ENCODE measurements around the gene ZNF827. TPM values are rescaled to one million over a fixed set of nuclear protein-coding genes. Genes with fewer than 3 reads are reported as not detected.
A peak's percentile ranks its signal among the peaks of the same experiment; 100 is the strongest.

The ZNF827 gene
- total RNA-seq, 4 donors from 2014 or later: 23.9 to 52.3 (median 29.3) TPM

GRCh38 chr4:145866991-145867390, 71.6 kb downstream of the ZNF827 start:
- intact Hi-C loops (cut with DNase I): no loop called here
- no peak overlapping the region for H3K4me3 ChIP-seq (replicated peaks in 1 of 3)
- DNase-seq: no peak
- 75 to 81% methylated on average over 4 of the region's 4 CpGs for WGBS, 2 donors
- H3K36me3 ChIP-seq: no peaks in the 10 kb centered on the region
- H3K27ac ChIP-seq: no peak overlapping the region
- no peaks in the 10 kb centered on the region for H3K9me3 ChIP-seq
- H3K4me1 ChIP-seq: peaks cover 26 to 31% of the 10 kb centered on the region in 2 donors
- TF ChIP-seq CTCF (IDR thresholded peaks at IDR 0.05) (no peak), POLR2A (IDR thresholded peaks at IDR 0.05) (no peak)
- H3K27me3 ChIP-seq: no peaks in the 10 kb centered on the region

GRCh38 chr4:145865274-145865941, 73.2 kb downstream of the ZNF827 start:
- Histone ChIP-seq H3K4me1 (peaks cover 31 to 37% of the 10 kb centered on the region in 2 donors), H3K36me3 (no peaks in the 10 kb centered on the region), H3K27me3 (no peaks in the 10 kb centered on the region), H3K27ac (no peak overlapping the region), H3K9me3 (no peaks in the 10 kb centered on the region), H3K4me3 (replicated peaks in 1 of 3) (no peak overlapping the region)
- TF ChIP-seq CTCF (IDR thresholded peaks at IDR 0.05) (no peak), POLR2A (IDR thresholded peaks at IDR 0.05) (no peak)
- 89 to 92% methylated on average over 5 of the region's 5 CpGs for WGBS, 2 donors
- no peak for DNase-seq
- intact Hi-C loops (cut with DNase I): no loop called here

GRCh38 chr4:145863191-145863590, 75.4 kb downstream of the ZNF827 start:
- TF ChIP-seq CTCF (IDR thresholded peaks at IDR 0.05): no peak
- no peak for TF ChIP-seq POLR2A (IDR thresholded peaks at IDR 0.05)
- Histone ChIP-seq H3K36me3 (no peaks in the 10 kb centered on the region), H3K4me1 (peaks cover 15 to 29% of the 10 kb centered on the region in 2 donors), H3K27ac (no peak overlapping the region), H3K9me3 (no peaks in the 10 kb centered on the region), H3K27me3 (no peaks in the 10 kb centered on the region), H3K4me3 (replicated peaks in 1 of 3) (no peak overlapping the region)
- DNase-seq: no peak
- WGBS, 2 donors: 86 to 89% methylated on average over 2 of the region's 2 CpGs
- intact Hi-C loops (cut with DNase I): no loop called here

- intact Hi-C loops (cut with DNase I): no loop called here
- 64 to 74% methylated on average over 16 of the region's 16 CpGs for WGBS, 2 donors
- H3K27ac ChIP-seq: peak overlapping the region in 2 of 3 donors; percentile 19 to 34
- peak; percentile 78 to 81 for DNase-seq
- no peak overlapping the region for H3K4me3 ChIP-seq (replicated peaks in 1 of 3)
- H3K36me3 ChIP-seq: no peaks in the 10 kb centered on the region
- no peaks in the 10 kb centered on the region for H3K27me3 ChIP-seq
- H3K4me1 ChIP-seq: peaks cover 15% of the 10 kb centered on the region in 2 donors
- H3K9me3 ChIP-seq: no peaks in the 10 kb centered on the region
- TF ChIP-seq POLR2A (IDR thresholded peaks at IDR 0.05) (peak in 1 of 2 donors; percentile 61), CTCF (IDR thresholded peaks at IDR 0.05) (no peak)
Measured at GRCh38 chr4:145861336-145862318, 77.0 kb downstream of the ZNF827 start.

All from thyroid gland (tissue), 4 donors.